ENCODE measurements around the gene ZNF267.
"Not testable (repeated sequence)": the region's sequence is repeated elsewhere in the genome, so short reads cannot be mapped to it uniquely, and the experiment has no call there.

The ZNF267 gene

DNA sequence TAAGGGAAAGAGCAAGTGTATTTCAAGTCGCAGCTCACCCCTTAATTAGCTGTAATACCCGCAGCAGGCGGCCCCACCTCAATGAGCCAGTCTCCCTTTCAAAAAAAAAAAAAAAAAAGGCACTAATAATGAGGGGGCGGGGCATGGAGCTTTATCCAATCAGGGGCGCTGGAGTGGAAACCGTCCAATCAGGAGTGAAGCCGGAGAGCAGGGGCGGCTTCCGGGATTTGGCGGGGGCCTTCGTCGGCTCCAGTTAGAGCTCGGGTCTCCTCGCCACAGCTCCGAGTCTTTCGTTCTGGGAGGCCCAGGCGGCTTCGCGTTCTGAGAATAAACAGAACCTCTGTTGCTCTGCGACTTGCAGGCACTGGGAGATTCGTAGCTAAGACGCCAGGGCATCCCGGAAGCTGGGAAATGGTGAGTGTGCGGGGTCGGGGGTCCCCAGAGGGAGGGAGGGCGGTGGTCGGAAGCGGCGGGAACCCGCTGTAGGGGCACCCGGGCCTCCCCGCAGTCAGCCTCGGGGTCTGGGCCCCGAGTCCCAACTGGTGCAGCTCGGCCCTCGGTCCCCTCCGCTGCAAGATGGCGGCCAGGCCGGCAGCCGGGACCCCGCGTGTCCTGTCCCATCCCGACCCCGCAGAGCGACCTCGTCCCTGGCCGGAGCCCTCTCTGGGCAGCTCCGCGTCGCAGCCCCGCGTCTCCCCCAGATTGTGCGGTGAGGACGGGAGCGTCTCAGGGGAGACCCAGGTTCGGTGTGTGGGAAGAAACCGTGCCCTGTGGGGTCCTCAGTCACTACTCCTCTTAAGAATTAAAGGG lies at the start of gene ZNF267:
TSS of gene ZNF267 (plus strand) at position 252 of the 810 bp plus-strand sequence. CDS start at position 412, 160 bp downstream.
- no peak for DNase-seq (ENCODE audit: low read depth)

DNA sequence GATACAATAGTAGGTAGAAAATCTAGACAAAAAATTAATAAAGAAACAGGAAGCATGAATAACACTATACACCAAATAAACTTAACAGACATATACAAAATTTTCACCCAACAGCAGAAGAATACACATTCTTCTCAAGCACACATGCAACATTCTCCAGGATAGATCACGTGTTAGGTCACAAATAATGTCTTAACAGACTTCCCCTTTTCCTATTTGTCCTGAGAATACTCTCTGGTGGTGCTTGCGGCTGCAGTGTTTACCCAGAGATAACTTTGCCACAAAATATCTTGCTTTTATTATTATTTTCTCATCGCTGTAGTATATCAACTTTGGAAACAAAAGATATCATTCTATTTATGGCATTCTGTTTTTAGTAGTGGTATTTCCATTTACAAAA lies 40.6 kb upstream of the ZNF267 start:
- no peak for DNase-seq (ENCODE audit: low read depth)

DNA sequence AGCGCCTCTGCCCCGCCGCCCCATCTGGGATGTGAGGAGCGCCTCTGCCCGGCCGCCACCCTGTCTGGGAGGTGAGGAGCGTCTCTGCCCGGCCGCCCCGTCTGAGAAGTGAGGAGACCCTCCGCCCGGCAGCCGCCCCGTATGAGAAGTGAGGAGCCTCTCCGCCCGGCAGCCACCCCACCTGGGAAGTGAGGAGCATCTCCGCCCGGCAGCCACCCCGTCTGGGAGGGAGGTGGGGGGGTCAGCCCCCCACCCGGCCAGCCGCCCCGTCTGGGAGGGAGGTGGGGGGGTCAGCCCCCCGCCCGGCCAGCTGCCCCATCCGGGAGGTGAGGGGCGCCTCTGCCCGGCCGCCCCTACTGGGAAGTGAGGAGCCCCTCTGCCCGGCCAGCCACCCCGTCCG lies 37.2 kb upstream of the ZNF267 start:
- not testable (repeated sequence) for DNase-seq (ENCODE audit: low read depth)

DNA sequence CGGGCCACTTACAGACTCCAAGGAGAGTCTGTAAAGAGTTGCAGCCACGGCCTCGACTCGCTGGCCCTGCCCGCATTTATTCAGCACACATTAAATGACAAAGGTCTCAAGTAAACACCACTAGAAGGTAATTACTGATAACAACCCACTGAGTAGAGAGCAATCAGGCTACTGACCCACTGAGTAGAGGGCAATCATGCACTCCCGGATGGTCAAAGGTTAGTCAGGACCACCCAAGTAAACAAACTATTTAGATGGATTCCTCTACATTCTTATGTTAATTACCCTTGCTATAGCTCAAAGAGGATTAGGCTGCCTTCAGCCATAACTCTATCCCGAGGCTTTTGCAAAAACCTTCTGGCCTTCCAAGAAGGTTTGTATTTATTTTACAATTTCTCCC lies 30.7 kb upstream of the ZNF267 start:
- DNase-seq (ENCODE audit: low read depth) = no peak

DNA sequence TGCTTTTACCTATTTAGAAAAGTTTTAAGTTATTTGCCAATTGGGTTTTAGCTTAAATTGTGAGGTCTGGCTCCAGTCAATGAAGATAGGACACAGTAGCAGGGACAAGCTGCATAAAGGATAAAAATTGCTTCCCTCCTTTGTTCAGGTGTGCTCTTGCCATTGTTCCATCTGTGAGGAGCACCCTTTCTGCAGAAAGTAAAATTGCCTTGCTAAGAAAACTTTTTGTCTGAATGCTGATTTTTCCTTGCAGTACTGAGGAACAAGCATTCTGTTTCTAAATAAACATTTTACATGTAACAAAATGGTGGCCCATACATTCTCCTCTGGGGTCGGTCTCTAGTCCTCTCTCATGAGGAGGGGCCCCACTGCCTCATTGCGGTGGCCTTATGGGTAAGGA lies 25.0 kb upstream of the ZNF267 start:
- DNase-seq (ENCODE audit: low read depth) = not testable (repeated sequence)

DNA sequence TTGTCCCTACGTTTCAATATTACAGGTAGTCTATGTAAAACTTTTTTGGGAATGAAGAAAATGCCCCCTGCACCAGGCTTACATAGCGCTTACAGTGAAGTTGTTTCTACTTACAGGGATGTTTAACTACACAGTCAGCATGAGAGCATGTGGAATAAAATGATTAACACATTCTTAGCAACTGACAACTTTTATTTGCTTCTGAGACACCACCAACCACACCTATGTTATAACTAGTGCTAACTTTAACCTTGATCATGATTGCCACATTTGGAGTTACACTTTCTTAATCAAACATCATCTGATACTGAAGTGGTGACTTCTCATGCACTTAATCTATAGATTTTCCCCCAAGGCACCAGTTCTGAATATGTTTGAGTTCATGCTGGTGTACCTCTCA lies 20.3 kb upstream of the ZNF267 start:
- DNase-seq (ENCODE audit: low read depth) = no peak

DNA sequence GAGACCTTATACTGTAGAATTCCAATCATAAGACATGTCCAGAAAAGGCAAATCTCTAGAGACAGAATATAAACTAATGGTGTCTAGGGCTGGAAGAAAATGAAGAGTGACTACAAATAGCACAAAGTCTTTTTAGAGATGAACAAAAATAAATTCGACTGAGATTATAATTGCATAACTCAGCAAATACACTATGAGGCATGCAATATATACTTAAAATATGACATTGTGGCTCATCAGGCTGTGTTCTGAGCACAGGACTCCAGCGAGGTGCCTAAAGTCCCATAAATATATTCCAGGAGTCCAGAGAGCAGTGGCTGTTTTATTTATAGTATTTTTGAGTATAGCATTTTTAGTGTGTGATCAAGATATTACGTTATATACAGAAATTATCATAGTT lies 13.1 kb upstream of the ZNF267 start:
- no peak for DNase-seq (ENCODE audit: low read depth)

DNA sequence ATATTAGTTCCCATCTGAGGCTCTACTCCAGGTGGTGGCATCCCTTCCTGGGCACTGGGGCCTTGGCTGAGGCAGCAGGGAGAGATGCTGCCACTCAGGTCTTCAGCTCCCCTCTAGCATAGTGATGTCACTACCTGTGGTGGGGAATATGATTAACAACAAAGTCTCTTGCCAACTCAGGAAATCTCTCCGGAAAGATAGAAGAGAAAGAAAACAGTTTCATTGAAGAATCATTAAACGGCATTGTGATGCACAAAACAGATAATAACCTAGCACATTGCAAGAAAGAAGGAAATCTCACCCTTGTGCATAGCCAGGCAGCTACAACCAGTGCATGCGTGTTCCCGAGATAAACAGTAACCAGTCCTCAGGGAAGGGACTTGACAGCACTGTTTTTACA lies 12.2 kb upstream of the ZNF267 start:
- no peak for DNase-seq (ENCODE audit: low read depth)

DNA sequence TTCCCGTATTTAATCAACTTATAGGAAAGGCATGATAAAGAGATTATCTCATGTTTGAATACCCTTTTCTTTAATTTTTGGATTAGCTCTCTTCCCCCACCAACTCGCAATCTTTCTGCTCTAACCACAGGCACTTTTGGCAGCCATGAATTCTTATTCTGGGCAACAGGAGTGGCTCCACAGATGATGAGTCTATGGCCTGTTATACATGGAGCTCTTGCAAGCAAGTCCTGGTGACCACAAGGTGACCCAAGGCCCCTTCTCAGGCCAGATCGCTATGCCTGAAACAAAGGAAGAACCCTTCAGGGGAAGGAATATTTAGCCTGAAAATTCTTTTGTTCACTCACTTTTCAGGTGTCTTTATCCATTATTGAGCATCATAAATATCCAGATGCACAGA lies 10.8 kb upstream of the ZNF267 start:
- DNase-seq (ENCODE audit: low read depth) = no peak

DNA sequence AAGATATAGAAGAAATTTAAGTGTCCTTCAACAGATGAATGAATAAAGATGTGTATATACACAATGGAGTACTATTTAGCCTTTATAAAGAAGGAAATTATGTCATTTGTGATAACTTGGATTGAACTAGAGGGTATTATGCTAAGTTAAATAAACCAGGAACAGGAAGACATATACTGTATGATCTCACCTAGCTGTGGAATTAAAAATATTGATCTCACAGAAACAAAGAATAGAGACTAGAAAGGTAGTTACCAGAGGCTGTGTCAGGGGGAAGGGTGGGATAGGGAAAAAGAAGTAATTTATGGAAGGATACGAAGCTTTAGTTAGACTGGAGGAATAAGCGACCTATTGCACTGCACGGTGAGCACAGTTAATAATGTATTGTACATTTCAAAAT lies 5.4 kb upstream of the ZNF267 start:
- no peak for DNase-seq (ENCODE audit: low read depth)

DNA sequence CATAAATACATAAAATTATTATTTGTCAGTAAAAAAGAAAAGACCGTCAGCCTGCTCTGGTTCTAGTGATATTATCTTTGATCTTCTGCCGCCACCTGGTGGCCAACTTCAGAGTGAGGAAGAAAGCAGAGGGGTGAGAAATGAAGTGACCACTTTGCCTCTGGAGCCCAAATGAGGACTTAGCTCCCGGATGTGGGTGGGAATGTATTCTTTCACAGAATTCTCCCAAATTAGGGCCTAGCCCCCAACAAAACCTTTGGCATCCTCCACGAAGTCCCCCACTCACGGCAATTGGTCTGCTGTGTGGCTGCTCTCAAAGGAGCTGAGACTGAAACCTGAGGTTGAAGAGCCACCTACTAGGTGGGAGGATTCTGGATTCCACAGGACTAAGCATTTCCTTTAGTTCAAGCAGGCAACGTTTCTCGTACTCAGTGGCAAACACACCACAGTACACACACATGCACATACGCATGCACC lies 4.9 kb upstream of the ZNF267 start:
- DNase-seq (ENCODE audit: low read depth) = no peak

DNA sequence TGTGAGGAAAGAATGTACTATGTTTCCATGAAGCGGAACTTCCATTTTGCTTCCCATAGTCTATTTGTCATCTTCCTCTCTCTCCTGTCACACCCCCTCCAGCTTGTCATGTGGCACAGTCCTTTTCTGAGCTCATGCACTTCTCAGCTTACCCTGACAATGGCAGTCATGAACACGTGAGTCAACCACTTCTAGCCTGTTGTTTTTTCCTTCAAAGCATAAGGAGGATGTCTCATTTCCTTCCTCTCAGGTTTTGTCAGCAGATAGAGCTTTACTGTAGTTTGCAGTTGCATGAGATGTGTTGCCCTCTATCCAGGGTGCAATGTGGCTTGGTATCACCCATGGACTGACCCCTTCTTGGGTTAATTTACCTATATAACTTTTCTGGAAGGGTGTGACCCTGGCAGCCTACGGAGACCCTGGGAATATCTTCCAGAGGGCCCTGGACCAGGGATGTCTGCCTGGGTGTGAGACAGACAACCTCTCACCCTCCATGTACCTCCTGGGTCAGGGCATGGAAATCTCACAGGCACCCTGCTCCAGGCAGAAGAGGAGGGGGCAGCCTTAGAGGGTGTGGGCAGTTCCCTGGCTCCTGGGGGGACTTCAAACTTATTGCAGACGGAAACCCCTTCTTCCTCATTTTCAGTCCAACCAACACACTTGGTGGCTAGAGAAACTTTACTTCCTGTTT lies 4.0 kb upstream of the ZNF267 start:
- peak; percentile 75 for DNase-seq (ENCODE audit: low read depth)

DNA sequence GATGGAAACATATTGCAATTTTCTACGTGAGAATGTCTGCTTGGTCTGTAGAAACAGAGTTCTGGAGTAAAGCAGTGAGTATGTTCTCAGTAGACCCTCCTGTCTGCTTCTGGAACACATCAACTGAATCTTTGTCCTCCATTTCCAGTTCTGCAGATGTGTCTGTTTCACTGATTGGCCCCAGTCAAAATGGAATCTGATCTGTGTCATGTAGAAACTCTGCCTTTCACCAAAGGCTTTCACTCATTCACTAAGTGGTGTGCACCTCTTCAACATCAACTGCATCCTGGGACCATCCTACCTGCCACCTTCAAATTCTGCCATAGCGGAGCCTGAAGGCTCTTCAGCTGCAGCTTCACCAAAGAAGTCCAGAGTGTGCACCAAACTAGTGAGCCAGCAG lies 2.8 kb upstream of the ZNF267 start:
- no peak for DNase-seq (ENCODE audit: low read depth)

DNA sequence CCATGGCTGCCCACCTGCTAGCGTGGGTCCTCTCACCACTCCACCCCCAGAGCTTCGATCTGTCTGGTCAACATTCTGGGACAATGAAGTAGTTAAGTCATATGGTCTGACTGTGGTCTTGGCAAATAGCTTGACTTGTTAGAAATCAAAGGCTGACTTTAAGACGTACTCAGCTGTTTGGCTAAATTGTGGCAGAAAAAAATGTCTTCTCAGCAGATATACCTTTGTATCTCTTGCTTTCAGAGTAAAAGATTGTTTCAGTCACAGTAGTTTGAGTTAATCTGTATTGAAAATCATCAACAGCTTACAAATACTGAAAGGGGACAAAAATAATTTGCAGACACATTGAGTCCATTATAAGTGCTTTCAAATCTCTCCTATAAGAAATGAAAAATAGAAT lies 2.1 kb upstream of the ZNF267 start:
- no peak for DNase-seq (ENCODE audit: low read depth)

DNA sequence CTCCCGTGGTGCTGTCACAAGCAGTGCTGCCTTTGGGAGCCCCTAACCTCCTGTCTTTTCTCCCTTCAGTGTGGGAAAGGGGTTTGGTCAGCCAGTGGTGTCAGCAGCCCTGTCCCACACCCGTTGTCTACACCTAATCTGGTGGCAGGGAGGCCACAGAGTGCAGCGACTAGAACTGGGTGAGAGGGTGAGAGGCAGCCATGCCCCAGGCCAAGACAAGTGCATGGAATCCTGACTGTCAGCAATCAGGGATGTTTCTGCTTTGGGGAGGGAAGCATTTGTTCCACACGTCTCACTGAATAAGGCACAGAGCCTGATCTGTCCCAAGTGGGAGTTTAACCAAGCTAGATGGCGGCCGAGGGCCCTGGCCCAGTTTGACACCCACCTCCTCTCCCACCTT lies 1.4 kb upstream of the ZNF267 start:
- no peak for DNase-seq (ENCODE audit: low read depth)

DNA sequence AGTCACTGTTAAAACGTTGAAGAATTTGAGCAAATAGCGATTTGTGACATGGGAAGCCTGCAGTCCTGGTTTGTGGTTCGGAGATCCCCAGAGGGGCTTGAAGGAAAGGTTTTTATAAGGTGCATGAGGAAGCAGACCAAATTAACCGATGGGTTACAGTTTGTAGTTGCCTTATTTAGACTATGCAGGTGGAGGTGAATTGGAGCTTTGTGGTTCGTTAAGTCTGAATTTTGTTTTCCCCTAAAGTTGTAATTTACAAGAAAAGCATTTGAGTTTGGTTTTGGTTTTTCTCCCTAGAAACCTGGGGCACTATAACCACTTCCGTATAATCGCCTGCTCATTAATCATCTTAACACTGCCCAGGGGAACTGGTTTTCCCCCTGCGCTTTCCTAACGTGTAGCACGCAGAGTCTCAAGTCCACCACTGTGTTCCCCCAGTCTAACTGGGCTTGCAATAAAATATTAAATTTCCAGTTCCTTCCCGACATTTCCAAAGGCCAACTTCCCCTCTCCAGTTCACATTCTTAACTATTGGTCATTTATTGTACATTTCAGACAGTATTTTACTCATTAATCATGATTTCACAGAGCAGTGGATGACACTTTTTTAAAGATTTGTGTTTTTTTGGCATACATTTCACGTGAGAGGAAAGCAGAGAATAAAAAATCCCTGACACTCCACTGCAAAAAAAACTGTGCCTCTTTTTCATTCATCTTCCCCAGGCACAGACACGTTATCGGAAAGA lies 932 bp downstream of the ZNF267 start:
- no peak for DNase-seq (ENCODE audit: low read depth)

DNA sequence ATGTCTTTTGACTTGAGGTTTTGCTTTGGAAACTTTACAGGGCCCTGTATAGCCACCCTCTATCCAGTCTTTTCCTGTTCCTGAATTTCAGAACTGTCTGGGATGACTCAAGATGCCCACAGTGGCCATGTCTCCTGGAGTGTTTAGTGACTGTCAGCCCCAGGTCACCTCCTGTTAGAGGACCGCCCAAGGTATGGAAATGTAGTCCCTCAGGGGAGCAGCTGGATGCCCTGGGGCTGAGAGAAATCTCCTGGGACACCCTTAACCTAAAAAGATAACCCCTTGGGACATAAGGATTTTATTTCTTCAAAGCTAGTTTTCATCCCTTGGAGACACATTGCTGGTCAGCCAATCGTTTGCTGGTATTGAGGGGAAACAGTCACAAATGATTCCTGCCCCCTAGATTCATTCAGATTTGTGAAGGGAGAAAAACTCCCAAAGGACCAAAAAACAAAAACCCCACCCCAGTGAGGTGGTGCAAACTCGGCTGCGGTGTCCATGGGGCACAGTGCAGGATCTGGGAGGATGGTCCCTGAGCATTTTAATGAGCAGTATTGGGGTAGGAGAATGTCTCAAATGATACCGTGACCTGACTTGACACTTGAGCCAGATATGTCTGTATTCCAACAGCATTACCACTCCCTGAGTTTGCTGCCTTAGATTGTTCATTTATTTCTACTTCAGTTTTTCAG lies 1.7 kb downstream of the ZNF267 start:
- no peak for DNase-seq (ENCODE audit: low read depth)

DNA sequence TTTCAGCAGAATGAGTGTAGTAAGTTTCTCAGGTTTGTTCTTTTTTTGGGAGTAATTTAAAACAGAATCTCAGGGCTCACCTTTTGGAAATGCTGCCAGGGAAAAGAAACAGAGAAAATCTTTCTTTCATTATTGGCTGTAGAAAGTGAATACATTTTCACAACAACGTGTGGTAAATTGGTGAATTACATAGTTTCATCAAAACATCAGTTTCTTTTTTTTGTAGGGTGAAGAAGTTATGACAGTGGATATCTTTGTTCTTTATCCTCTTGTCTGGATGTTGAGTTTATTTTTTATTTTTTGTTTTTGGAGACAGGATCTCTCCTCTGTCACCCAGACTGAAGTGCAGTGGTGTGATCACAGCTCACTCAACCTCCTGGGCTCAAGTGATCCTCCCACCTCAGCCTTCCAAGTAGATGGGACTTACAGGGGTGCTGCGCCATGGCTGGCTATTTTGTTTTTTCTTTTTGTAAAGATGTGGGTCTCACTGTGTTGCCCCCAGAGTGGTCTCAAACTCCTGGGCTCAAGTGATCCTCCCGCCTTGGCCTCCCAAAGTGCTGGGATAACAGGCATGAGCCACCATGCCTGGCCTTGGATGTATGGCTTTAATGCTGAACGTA lies 2.4 kb downstream of the ZNF267 start:
- no peak for DNase-seq (ENCODE audit: low read depth)

DNA sequence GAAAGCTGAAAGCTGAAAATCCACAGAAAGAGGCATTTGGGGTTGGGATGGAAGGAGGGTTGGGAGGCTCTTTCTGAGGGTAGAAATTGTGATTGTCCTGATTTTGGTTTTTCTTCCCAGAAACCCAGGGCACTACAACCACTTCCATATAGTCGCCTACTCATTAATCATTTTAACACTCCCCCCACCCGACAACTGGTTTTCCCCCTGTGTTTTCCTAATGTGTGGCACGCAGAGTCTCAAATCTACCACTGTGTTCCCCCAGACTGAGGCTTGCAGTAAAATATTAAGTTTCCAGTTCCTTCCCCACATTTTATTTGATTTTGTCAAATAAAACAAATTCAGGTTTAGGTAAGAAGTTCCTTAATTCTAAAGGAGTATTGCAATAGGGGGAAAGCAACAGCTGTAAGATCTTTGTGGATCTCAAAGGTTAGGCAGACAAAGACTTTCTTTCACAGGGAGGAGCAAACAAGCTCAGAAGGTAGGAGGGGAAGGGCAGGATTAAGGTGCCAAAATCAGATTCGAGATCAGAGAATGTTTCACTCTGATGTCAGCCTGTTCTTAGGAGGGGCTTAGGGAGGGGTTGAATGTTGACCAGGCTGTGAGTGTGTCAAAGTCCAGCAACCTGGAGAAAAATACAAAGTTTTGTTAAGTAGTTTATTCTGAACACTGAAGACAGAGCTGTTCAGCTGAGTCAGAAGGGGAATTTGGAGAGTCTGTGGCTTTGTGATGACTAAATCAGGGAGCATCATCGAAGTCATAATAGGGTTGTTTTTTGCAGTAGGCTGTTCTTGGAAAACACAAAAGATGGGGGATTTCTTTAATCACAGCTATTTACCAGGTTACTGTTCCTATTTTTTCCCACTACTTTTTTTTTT lies 3.6 kb downstream of the ZNF267 start:
- DNase-seq (ENCODE audit: low read depth) = peak; percentile 78

DNA sequence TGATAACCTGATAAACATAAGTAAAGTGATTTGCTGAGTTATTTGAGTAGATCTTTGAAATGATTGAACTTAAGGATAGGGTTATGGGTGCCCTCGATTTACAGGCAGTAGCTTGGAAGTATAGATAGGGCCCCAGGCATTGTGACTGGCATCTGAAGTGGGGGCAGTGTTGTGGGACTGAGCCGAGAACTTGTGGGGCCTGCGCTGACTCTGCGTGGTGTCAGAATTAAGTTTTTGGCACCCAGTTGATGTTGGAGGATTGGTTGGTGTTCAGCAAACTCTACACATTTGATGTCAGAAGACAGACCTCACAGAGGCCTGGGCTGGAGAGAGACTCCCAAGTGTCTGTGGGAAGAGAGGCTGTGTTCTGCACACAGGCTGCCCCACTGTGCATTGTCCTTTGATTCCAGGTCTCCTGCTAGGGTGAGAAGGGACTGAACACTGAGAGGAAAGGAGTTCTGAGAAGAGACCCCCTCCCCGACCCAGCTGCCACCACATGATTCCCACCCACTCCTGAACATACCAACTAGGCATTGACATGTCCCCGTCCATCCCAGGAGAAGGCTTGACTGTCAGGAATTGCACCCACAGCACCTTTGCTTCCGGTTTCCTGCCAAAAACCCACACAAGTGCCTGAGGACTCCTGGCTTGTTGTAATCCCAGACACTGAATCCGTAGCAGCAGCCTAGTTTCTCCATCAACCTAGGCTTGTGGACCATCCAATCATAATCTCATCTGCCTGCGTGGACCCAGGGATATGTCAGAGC lies 4.5 kb downstream of the ZNF267 start:
- no peak for DNase-seq (ENCODE audit: low read depth)
